Neural progenitor cell (in vitro differentiated cells): Measurements from ENCODE around the gene WNT5B. TPM values are rescaled to one million over a fixed set of nuclear protein-coding genes. Genes with fewer than 3 reads are reported as not detected.

Experiments
- DNase-seq: peaks from one replicate; pipeline ENCODE4 v3.0.0-alpha.2; 2016; ENCODE audit warnings: low spot score
- H2AFZ ChIP-seq: fragments of 200-600 bp; sonication (generic); replicated peaks from 2 replicates; pipeline ENCODE4 v1.6.1; 2016; ENCODE audit warnings: antibody characterized with exemption
- H3F3A ChIP-seq: fragments of 200-600 bp; sonication (generic); 2 replicates; pipeline ENCODE4 v1.6.1; 2016; ENCODE audit warnings: antibody characterized with exemption, low read depth
- H3K27ac ChIP-seq: fragments of 200-600 bp; sonication (generic); 2 replicates; pipeline ENCODE4 v1.5.1; 2016; ENCODE audit warnings: mild to moderate bottlenecking
- H3K27me3 ChIP-seq: fragments of 200-600 bp; sonication (generic); 2 replicates; pipeline ENCODE4 v1.6.1; 2016; ENCODE audit warnings: mild to moderate bottlenecking, moderate library complexity
- H3K36me3 ChIP-seq: fragments of 200-600 bp; sonication (generic); 2 replicates; pipeline ENCODE4 v1.5.1; 2016
- H3K4me1 ChIP-seq: fragments of 200-600 bp; sonication (generic); 2 replicates; pipeline ENCODE4 v1.6.1; 2016; ENCODE audit warnings: mixed run types
- H3K4me2 ChIP-seq: fragments of 200-600 bp; sonication (generic); 2 replicates; pipeline ENCODE4 v1.6.1; 2016
- H3K4me3 ChIP-seq: fragments of 200-600 bp; sonication (generic); 2 replicates; pipeline ENCODE4 v1.5.1; 2016
- H3K79me2 ChIP-seq: fragments of 200-600 bp; sonication (generic); 2 replicates; pipeline ENCODE4 v1.6.1; 2016; ENCODE audit warnings: low read depth
- H3K9ac ChIP-seq: fragments of 200-600 bp; sonication (generic); 2 replicates; pipeline ENCODE4 v1.6.1; 2016
- H3K9me3 ChIP-seq: fragments of 200-600 bp; sonication (generic); 2 replicates; pipeline ENCODE4 v1.5.1; 2016; ENCODE audit warnings: low read depth
- H4K20me1 ChIP-seq: fragments of 200-600 bp; sonication (generic); 2 replicates; pipeline ENCODE4 v1.6.1; 2016; ENCODE audit warnings: low read depth
- H3K27ac Mint-ChIP-seq: 3 replicates; pipeline ENCODE4 v1.8.0; 2021; ENCODE audit warnings: mixed read lengths
- H3K27me3 Mint-ChIP-seq: 2 replicates; pipeline ENCODE4 v1.8.0; 2022; ENCODE audit warnings: low read depth, mild to moderate bottlenecking, inconsistent platforms, moderate library complexity, mixed read lengths; ENCODE audit not compliant: insufficient read depth
- H3K36me3 Mint-ChIP-seq: 3 replicates; pipeline ENCODE4 v1.8.0; 2021; ENCODE audit warnings: mixed read lengths
- H3K4me1 Mint-ChIP-seq: 3 replicates; pipeline ENCODE4 v1.8.0; 2021; ENCODE audit warnings: mixed read lengths
- H3K4me3 Mint-ChIP-seq: 3 replicates; pipeline ENCODE4 v1.8.0; 2021; ENCODE audit warnings: mild to moderate bottlenecking, moderate library complexity, mixed read lengths
- H3K9me3 Mint-ChIP-seq: 3 replicates; pipeline ENCODE4 v1.8.0; 2020; ENCODE audit warnings: mixed read lengths
- EZH2 ChIP-seq: fragments of 200-600 bp; sonication (generic); IDR thresholded peaks from 2 replicates; pipeline ENCODE4 v1.6.1; 2017; ENCODE audit warnings: antibody characterized with exemption, mild to moderate bottlenecking, moderate library complexity
- EZH2phosphoT487 ChIP-seq: fragments of 200-600 bp; sonication (generic); IDR thresholded peaks from 2 replicates; pipeline ENCODE4 v1.6.1; 2017; ENCODE audit warnings: antibody characterized with exemption
- total RNA-seq: library from RNA; depleted of rRNA; stranded (reverse); fragments of >200 nt; gene quantifications from 2 replicates; pipeline ENCODE4 v1.2.3, GENCODE V29; 2015; ENCODE audit warnings: low replicate concordance
- TF ChIP-seq, protein P1 (sequence below): fragments of 200-600 bp; sonication (generic); IDR thresholded peaks from 2 replicates; pipeline ENCODE4 v1.5.1; 2017; ENCODE audit warnings: antibody characterized with exemption, mild to moderate bottlenecking

Gene WNT5B
- total RNA-seq, 1 donor from 2014 or later = 43.7 TPM

DNA sequence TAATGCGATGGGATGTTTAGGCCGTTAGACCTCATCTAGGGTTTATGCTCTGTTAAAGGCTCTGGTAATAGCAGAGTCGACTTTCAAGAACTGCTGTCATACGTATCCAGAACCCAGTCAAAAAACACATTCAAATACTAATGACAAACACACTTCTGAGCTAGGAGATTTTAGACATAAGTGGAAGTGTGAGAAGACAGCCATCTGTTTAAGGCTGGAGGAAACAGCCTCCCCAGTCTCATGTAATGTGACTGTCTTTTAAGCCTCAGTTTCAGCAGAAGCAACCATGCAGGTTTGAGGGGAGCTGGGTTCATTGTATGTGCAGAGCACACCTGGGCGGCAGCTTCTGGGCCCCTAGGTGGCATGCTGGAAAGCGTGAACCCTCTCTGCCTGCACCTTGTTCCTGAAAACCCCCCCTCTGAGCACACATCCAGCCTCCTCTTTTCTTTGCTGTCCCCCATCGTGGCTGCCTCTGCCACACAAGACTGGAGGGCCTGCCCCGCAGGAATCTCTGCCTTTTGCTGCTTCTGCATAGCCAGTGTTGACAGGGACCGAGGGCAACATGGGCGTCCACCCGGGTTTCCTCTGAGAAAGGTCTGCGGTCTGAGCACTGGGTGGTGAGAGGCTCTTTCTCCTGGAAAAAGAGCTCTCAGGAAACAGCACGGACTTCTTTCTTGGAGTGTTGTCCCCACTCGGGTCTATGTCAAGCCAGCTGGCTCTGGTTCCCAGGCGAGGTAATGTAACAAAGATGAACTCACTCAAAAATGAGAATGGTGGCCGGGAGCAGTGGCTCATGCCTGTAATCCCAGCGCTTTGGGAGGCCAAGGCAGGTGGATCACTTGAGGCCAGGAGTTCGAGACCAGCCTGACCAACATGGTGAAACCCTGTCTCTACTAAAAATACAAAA is 11.6 kb downstream of the WNT5B start:
- DNase-seq = no peak
- no peak overlapping the region for H2AFZ ChIP-seq
- Mint-ChIP-seq H3K9me3 (no peaks in the 10 kb centered on the region), H3K27me3 (no peaks in the 10 kb centered on the region), H3K27ac (peak overlapping the region; percentile 62), H3K4me1 (peaks cover 34% of the 10 kb centered on the region), H3K4me3 (no peak overlapping the region), H3K36me3 (peaks cover 13% of the 10 kb centered on the region)
- no peak for TF ChIP-seq EZH2
- TF ChIP-seq, protein P1, sequence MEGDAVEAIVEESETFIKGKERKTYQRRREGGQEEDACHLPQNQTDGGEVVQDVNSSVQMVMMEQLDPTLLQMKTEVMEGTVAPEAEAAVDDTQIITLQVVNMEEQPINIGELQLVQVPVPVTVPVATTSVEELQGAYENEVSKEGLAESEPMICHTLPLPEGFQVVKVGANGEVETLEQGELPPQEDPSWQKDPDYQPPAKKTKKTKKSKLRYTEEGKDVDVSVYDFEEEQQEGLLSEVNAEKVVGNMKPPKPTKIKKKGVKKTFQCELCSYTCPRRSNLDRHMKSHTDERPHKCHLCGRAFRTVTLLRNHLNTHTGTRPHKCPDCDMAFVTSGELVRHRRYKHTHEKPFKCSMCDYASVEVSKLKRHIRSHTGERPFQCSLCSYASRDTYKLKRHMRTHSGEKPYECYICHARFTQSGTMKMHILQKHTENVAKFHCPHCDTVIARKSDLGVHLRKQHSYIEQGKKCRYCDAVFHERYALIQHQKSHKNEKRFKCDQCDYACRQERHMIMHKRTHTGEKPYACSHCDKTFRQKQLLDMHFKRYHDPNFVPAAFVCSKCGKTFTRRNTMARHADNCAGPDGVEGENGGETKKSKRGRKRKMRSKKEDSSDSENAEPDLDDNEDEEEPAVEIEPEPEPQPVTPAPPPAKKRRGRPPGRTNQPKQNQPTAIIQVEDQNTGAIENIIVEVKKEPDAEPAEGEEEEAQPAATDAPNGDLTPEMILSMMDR = no peak
- no peak overlapping the region for H3K9ac ChIP-seq
- H3K79me2 ChIP-seq = no peaks in the 10 kb centered on the region
- H3K36me3 ChIP-seq = peaks cover 5% of the 10 kb centered on the region
- no peaks in the 10 kb centered on the region for H3K27me3 ChIP-seq
- peaks cover 28% of the 10 kb centered on the region for H4K20me1 ChIP-seq
- no peaks in the 10 kb centered on the region for H3K4me1 ChIP-seq
- no peak overlapping the region for H3K4me2 ChIP-seq
- H3K4me3 ChIP-seq = no peak overlapping the region
- no peak overlapping the region for H3K27ac ChIP-seq
- H3K9me3 ChIP-seq = no peaks in the 10 kb centered on the region
- H3F3A ChIP-seq = no peaks in the 10 kb centered on the region

DNA sequence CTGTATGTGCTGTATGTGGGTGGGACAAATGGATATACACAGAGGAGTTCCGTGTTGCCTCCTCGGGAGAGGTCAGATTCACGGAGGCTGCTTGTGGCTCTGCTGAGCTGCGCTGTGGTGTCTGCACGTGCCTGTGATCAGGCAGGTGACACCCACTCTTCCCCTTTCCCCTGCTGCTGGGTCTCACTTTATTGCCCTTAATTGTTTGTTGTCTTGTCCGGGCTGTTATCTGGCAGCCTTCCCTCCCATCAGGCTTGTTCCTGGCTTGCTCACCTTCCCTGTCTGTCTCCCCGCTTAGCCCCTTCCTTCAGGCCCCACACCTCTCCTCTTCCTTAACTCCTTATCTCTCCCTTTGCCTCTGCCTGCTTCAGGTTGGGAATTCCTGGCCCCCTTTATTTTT is 13.5 kb downstream of the WNT5B start:
- Histone ChIP-seq H3K4me3 (no peak overlapping the region), H3K36me3 (no peaks in the 10 kb centered on the region), H2AFZ (no peak overlapping the region), H3F3A (no peaks in the 10 kb centered on the region), H3K27me3 (no peaks in the 10 kb centered on the region), H3K27ac (no peak overlapping the region), H4K20me1 (peaks cover 26% of the 10 kb centered on the region), H3K79me2 (no peaks in the 10 kb centered on the region), H3K9ac (no peak overlapping the region), H3K9me3 (no peaks in the 10 kb centered on the region), H3K4me2 (no peak overlapping the region), H3K4me1 (no peaks in the 10 kb centered on the region)
- TF ChIP-seq EZH2 = no peak
- TF ChIP-seq, protein P1 = no peak
- TF ChIP-seq EZH2phosphoT487 = no peak
- no peak for DNase-seq
- no peaks in the 10 kb centered on the region for H3K27me3 Mint-ChIP-seq
- H3K4me1 Mint-ChIP-seq = peaks cover 38% of the 10 kb centered on the region
- H3K36me3 Mint-ChIP-seq = peaks cover 20% of the 10 kb centered on the region
- H3K27ac Mint-ChIP-seq = no peak overlapping the region
- H3K4me3 Mint-ChIP-seq = no peak overlapping the region
- H3K9me3 Mint-ChIP-seq = no peaks in the 10 kb centered on the region

DNA sequence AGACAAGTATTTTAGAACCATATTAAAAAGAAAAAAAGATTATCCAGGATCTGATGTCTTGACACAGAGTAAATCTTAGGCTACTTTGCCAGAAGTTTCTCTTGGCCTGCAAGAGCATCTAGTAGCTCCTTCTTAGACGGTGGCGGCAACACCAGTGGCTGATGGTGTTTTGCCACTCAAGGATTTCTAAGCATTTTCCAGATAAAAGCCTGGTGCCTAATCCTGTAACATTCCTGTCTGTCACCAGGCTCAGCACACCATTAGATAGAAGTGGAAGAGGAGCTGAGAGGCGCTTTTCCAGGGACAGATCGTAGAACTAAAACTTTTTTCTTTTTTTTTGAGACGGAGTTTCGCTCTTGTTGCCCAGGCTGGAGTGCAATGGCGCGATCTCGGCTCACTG is 14.0 kb downstream of the WNT5B start:
- peaks cover 21% of the 10 kb centered on the region for H3K36me3 Mint-ChIP-seq
- DNase-seq = no peak
- no peaks in the 10 kb centered on the region for H3K27me3 Mint-ChIP-seq
- H3K36me3 ChIP-seq = no peaks in the 10 kb centered on the region
- H3K4me1 ChIP-seq = no peaks in the 10 kb centered on the region
- no peak overlapping the region for H3K27ac ChIP-seq
- peak overlapping the region; percentile 54 for H3K27ac Mint-ChIP-seq
- H3K27me3 ChIP-seq = no peaks in the 10 kb centered on the region
- H3K4me3 ChIP-seq = no peak overlapping the region
- H3K4me1 Mint-ChIP-seq = peaks cover 38% of the 10 kb centered on the region
- no peak overlapping the region for H3K4me3 Mint-ChIP-seq
- no peaks in the 10 kb centered on the region for H3K9me3 ChIP-seq
- H4K20me1 ChIP-seq = peaks cover 26% of the 10 kb centered on the region
- no peaks in the 10 kb centered on the region for H3F3A ChIP-seq
- TF ChIP-seq EZH2phosphoT487 (no peak), EZH2 (no peak)
- TF ChIP-seq, protein P1 = no peak
- H3K4me2 ChIP-seq = no peak overlapping the region
- H3K9me3 Mint-ChIP-seq = no peaks in the 10 kb centered on the region
- H3K9ac ChIP-seq = no peak overlapping the region
- H3K79me2 ChIP-seq = no peaks in the 10 kb centered on the region
- no peak overlapping the region for H2AFZ ChIP-seq
